Ectodermal cell (in vitro differentiated cells): ENCODE data around the gene KDM5C.

Experiments
- H3K27ac ChIP-seq: 2 replicates; pipeline ENCODE4 v1.7.0; 2013; ENCODE audit warnings: mild to moderate bottlenecking, low read depth, low read length; ENCODE audit not compliant: insufficient read depth, poor library complexity, severe bottlenecking
- H3K27me3 ChIP-seq: 2 replicates; pipeline ENCODE4 v1.7.0; 2013; ENCODE audit warnings: mild to moderate bottlenecking, low read length; ENCODE audit not compliant: insufficient read depth, control insufficient read depth, poor library complexity, severe bottlenecking
- H3K36me3 ChIP-seq: one replicate; pipeline ENCODE4 v1.7.0; 2013; ENCODE audit warnings: low read length; ENCODE audit not compliant: control insufficient read depth, insufficient read depth
- H3K4me1 ChIP-seq: one replicate; pipeline ENCODE4 v1.7.0; 2013; ENCODE audit warnings: low read length; ENCODE audit not compliant: control insufficient read depth, insufficient read depth
- H3K4me3 ChIP-seq: 2 replicates; pipeline ENCODE4 v1.7.0; 2013; ENCODE audit warnings: low read depth, low read length, control low read depth; ENCODE audit not compliant: insufficient read depth
- H3K9me3 ChIP-seq: 2 replicates; pipeline ENCODE4 v1.7.0; 2013; ENCODE audit warnings: mild to moderate bottlenecking, low read length, moderate library complexity; ENCODE audit not compliant: control insufficient read depth
- WGBS, 2 experiments: methylation state at CpG; one replicate each; pipeline ENCODE4 v1.1.7; 2013; ENCODE audit warnings: missing lambda C conversion rate in 2 of 2; 5-methylcytosine and 5-hydroxymethylcytosine counted together

KDM5C gene

DNA sequence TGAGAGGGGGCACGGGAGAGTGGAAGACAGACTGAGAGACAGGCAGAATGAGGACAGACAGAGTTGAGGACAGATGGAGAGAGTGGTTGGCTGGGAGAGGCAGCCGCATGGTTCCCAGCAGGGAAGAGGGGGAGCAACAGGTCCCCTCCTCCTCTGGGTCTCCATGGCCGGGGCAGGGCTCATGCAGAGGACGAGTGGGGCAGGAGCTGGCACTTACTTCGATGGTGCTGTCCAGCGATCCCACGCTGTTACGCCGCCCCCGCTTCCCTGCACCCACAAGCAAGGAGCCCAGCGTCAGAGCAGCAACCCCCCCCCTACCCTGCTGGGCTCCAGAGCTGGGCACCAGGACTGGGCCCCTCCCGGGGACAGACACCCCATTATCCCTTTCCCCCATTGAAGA is 10.6 kb upstream of the KDM5C start:
- 90 to 93% methylated on average over 11 of the region's 12 CpGs for WGBS, 2 experiments
- Histone ChIP-seq H3K4me1 (no peaks in the 10 kb centered on the region), H3K27ac (no peak overlapping the region), H3K36me3 (no peaks in the 10 kb centered on the region), H3K9me3 (no peaks in the 10 kb centered on the region), H3K27me3 (no peaks in the 10 kb centered on the region), H3K4me3 (no peak overlapping the region)

DNA sequence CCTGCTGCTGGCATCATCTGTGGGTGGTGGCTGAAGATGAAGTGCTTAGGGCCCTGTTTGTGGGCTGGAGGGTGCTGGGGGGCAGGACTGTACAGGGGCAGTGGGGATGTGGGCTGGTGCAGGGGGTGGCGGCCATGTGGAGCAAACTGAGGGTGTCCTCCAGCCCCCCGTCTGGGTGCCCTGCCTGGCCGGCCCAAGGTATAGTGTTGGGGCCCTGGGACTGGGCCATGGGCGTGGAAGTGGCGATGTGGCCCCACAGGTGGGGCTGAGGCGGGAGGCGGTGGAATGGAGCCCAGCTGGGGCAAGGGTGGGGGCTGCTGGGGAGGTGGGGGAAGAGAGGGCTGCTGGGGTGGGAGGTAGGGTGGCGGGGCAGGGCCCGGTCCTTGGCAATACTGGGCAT is 9.5 kb upstream of the KDM5C start:
- H3K27me3 ChIP-seq: no peaks in the 10 kb centered on the region
- WGBS, 2 experiments: 96 to 98% methylated on average over 9 of the region's 9 CpGs
- no peaks in the 10 kb centered on the region for H3K4me1 ChIP-seq
- no peak overlapping the region for H3K27ac ChIP-seq
- H3K36me3 ChIP-seq: no peaks in the 10 kb centered on the region
- H3K9me3 ChIP-seq: no peaks in the 10 kb centered on the region
- H3K4me3 ChIP-seq: no peak overlapping the region

GRCh38 chrX:53233536-53233935 is 8.5 kb upstream of the KDM5C start:
- 90 to 92% methylated on average over 9 of the region's 9 CpGs for whole genome bisulfite sequencing, 2 experiments
- no peak overlapping the region for H3K27ac ChIP-seq
- no peak overlapping the region for H3K4me3 ChIP-seq
- no peaks in the 10 kb centered on the region for H3K36me3 ChIP-seq
- no peaks in the 10 kb centered on the region for H3K4me1 ChIP-seq
- H3K27me3 ChIP-seq: no peaks in the 10 kb centered on the region
- H3K9me3 ChIP-seq: no peaks in the 10 kb centered on the region

- 79 to 91% methylated on average over 4 to 5 of the region's 5 CpGs for WGBS, 2 experiments
- no peaks in the 10 kb centered on the region for H3K27me3 ChIP-seq
- H3K4me1 ChIP-seq: no peaks in the 10 kb centered on the region
- no peaks in the 10 kb centered on the region for H3K36me3 ChIP-seq
- no peak overlapping the region for H3K27ac ChIP-seq
- no peak overlapping the region for H3K4me3 ChIP-seq
- no peaks in the 10 kb centered on the region for H3K9me3 ChIP-seq
These were observed 5.1 kb upstream of the KDM5C start for GRCh38 chrX:53230116-53230515.

DNA sequence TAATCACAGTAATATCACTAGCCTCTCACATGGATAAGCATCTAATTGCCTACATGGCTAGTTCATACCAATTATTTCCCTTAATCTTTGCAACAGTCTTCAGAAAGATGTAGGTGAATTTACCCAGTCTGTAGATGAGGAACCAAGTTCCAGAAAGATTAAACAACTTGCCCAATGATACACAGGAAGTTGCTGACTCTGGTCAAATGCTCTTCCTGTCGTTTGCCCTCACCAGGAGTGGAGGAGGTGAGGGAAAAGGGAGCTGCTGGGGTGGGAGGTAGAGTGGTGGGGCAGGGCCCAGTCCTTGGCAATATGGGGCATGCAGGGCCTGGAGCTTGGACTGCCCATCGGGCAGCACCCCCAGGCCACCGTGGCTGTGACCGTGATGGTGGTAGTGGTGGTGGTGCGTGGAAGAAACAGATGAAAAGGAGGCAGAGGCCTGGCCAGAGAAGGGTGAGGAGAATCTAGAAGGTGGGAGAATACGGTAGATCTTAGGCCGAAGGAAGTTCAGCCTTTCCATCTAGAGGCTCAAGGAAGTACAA is 2.3 kb upstream of the KDM5C start:
- H3K27ac ChIP-seq: no peak overlapping the region
- no peaks in the 10 kb centered on the region for H3K27me3 ChIP-seq
- no peak overlapping the region for H3K4me3 ChIP-seq
- no peaks in the 10 kb centered on the region for H3K36me3 ChIP-seq
- 89 to 91% methylated on average over 7 of the region's 7 CpGs for WGBS, 2 experiments
- H3K4me1 ChIP-seq: peaks cover 10% of the 10 kb centered on the region
- H3K9me3 ChIP-seq: no peaks in the 10 kb centered on the region

- no peaks in the 10 kb centered on the region for H3K9me3 ChIP-seq
- peaks cover 7% of the 10 kb centered on the region for H3K36me3 ChIP-seq
- 4 to 5% methylated on average over 40 of the region's 40 CpGs for WGBS, 2 experiments
- no peaks in the 10 kb centered on the region for H3K27me3 ChIP-seq
- H3K27ac ChIP-seq: peak overlapping the region; percentile 90
- peaks cover 10% of the 10 kb centered on the region for H3K4me1 ChIP-seq
- peak overlapping the region; percentile 82 for H3K4me3 ChIP-seq
These were observed 800 bp downstream of the KDM5C start for GRCh38 chrX:53223955-53224859.

DNA sequence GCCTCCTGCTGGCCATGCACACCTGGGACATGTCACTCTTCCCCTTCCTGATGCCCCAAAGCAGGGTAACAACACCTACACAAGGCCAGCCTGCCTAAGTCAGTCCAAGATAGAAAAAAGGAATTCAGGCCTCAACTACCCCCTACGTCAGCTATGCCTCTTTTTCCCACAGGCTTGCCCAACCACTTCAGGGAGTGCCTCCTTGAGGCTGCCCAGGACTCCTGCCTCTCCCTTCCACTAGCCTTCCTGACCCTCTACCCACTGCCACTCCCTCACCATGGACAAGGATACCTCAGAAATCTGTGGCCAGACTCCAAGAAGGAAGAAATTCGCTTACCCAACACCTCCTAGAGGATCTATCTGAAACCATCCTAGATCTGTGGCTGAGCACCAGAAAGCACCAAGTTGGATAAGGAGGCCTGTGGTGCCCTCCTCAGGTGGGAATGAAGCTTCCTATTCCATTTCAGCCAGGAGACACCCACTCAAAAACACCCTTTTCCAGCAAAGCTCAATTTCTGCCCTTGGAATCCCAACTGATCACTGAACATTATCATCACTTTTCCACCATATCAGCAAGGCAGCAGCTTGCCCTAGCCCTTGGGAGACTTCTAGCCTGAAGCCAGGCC is 1.8 kb downstream of the KDM5C start:
- peaks cover 10% of the 10 kb centered on the region for H3K4me1 ChIP-seq
- H3K27ac ChIP-seq: no peak overlapping the region
- H3K36me3 ChIP-seq: peaks cover 7% of the 10 kb centered on the region
- H3K9me3 ChIP-seq: no peaks in the 10 kb centered on the region
- WGBS, 2 experiments: 62 to 68% methylated on average over 2 of the region's 2 CpGs
- H3K4me3 ChIP-seq: peak overlapping the region; percentile 82
- H3K27me3 ChIP-seq: no peaks in the 10 kb centered on the region

DNA sequence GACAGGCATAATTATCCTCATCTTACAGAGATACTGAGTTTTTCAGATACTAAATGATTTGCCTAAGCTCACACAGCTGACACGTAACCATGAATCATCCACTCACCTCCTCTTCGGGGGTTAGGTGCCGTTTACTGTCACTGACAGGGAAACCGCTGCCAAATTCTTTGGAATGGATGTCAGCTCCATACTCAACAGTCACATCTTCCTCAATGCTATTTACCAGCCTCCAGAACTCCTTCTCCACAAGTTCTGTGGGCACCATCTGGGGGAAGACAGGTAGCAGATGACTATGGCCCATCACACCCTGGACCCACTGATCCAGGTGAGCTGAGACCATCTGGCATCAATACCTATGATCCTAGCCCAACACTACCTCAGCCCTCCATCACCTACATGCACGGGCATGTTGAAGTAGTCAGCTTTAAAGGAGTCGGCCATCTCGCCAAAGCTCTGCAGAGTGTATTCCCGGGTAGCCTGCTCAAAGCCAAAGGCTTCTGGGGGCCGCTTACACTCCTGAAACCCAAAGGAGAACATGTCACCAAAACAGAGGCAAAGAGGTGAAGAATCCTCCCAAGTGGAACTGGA is 13.5 kb downstream of the KDM5C start:
- Histone ChIP-seq H3K36me3 (peaks cover 29% of the 10 kb centered on the region), H3K9me3 (no peaks in the 10 kb centered on the region), H3K4me1 (no peaks in the 10 kb centered on the region), H3K27me3 (no peaks in the 10 kb centered on the region), H3K27ac (no peak overlapping the region), H3K4me3 (no peak overlapping the region)
- WGBS, 2 experiments: 93 to 96% methylated on average over 9 of the region's 9 CpGs

DNA sequence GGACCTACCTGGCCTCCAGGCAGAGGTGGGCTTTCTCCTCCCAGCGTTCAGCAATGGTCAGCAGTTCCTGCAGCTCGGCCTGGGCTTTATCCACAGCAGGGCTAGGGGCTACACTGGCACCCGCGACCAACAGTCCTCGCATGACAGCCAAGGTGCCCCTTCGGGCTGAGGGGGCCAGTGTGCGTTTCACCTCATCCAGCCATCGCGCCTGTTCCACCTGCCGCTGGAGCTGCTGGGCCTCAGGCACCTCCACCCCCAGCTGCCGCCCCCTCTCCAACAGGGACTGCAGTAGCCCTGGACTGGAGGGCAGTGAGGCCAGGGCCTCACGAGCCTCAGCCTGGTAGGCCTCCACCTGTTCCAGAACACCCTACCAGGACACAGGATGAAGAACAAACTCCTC is 28.3 kb downstream of the KDM5C start:
- H3K4me1 ChIP-seq: no peaks in the 10 kb centered on the region
- peaks cover 23% of the 10 kb centered on the region for H3K36me3 ChIP-seq
- H3K9me3 ChIP-seq: no peaks in the 10 kb centered on the region
- no peak overlapping the region for H3K27ac ChIP-seq
- WGBS, 2 experiments: 96% methylated on average over 11 to 12 of the region's 12 CpGs
- H3K4me3 ChIP-seq: no peak overlapping the region
- no peaks in the 10 kb centered on the region for H3K27me3 ChIP-seq

GRCh38 chrX:53195401-53195800 is 29.6 kb downstream of the KDM5C start:
- H3K9me3 ChIP-seq: no peaks in the 10 kb centered on the region
- no peak overlapping the region for H3K4me3 ChIP-seq
- no peaks in the 10 kb centered on the region for H3K4me1 ChIP-seq
- no peaks in the 10 kb centered on the region for H3K27me3 ChIP-seq
- peaks cover 16% of the 10 kb centered on the region for H3K36me3 ChIP-seq
- H3K27ac ChIP-seq: no peak overlapping the region
- 96 to 100% methylated on average over 2 of the region's 2 CpGs for WGBS, 2 experiments
